Progenitor cell of endocrine pancreas (in vitro differentiated cells): ENCODE measurements around the gene HSD17B4. TPM values are rescaled to one million over a fixed set of nuclear protein-coding genes. Genes with fewer than 3 reads are reported as not detected.
"Not testable (repeated sequence)": the region's sequence is repeated elsewhere in the genome, so short reads cannot be mapped to it uniquely, and the experiment has no call there.

ENCODE experiments used
- DNase-seq: peaks from one replicate; pipeline ENCODE4 v3.0.0; 2021; ENCODE audit warnings: low spot score; ENCODE audit not compliant: unreplicated experiment
- H3K27ac Mint-ChIP-seq: 2 replicates; pipeline ENCODE4 v1.8.0; 2021; ENCODE audit warnings: mild to moderate bottlenecking, moderate library complexity, mixed read lengths
- H3K27me3 Mint-ChIP-seq: 2 replicates; pipeline ENCODE4 v1.8.0; 2021; ENCODE audit warnings: mixed read lengths
- H3K36me3 Mint-ChIP-seq: 2 replicates; pipeline ENCODE4 v1.8.0; 2022; ENCODE audit warnings: mixed read lengths; ENCODE audit not compliant: insufficient read depth
- H3K4me1 Mint-ChIP-seq: 2 replicates; pipeline ENCODE4 v1.8.0; 2021; ENCODE audit warnings: low read depth, mixed read lengths
- H3K4me3 Mint-ChIP-seq: 2 replicates; pipeline ENCODE4 v1.8.0; 2021; ENCODE audit warnings: low read depth, mild to moderate bottlenecking, moderate library complexity, mixed read lengths
- H3K9me3 Mint-ChIP-seq: 2 replicates; pipeline ENCODE4 v1.8.0; 2021; ENCODE audit warnings: low read depth, mixed read lengths
- CTCF ChIP-seq: fragments of 200-600 bp; sonication (generic); IDR thresholded peaks from one replicate; pipeline ENCODE4 v1.5.0; 2021; ENCODE audit warnings: antibody characterized with exemption, mild to moderate bottlenecking; ENCODE audit not compliant: unreplicated experiment
- total RNA-seq: library from RNA; stranded (reverse); gene quantifications from 2 replicates; pipeline ENCODE4 v1.2.1, GENCODE V29; 2021

Gene HSD17B4
- total RNA-seq, 1 donor from 2014 or later = 248 TPM

GRCh38 chr5:119470851-119471451 is 18.7 kb downstream of the HSD17B4 start:
- Mint-ChIP-seq H3K4me3 (no peak overlapping the region), H3K27me3 (no peaks in the 10 kb centered on the region), H3K4me1 (peaks cover 5% of the 10 kb centered on the region), H3K27ac (no peak overlapping the region), H3K9me3 (peaks cover 28% of the 10 kb centered on the region), H3K36me3 (peaks cover 52% of the 10 kb centered on the region)
- TF ChIP-seq CTCF = peak; percentile 86
- no peak for DNase-seq

GRCh38 chr5:119473241-119473640 is 20.9 kb downstream of the HSD17B4 start:
- Mint-ChIP-seq H3K9me3 (peaks cover 9% of the 10 kb centered on the region), H3K27me3 (no peaks in the 10 kb centered on the region), H3K27ac (no peak overlapping the region), H3K4me1 (peaks cover 8% of the 10 kb centered on the region), H3K4me3 (no peak overlapping the region), H3K36me3 (peaks cover 42% of the 10 kb centered on the region)
- no peak for DNase-seq
- TF ChIP-seq CTCF = no peak

- peaks cover 20% of the 10 kb centered on the region for H3K4me1 Mint-ChIP-seq
- H3K4me3 Mint-ChIP-seq = no peak overlapping the region
- DNase-seq = no peak
- no peaks in the 10 kb centered on the region for H3K9me3 Mint-ChIP-seq
- no peak for TF ChIP-seq CTCF
- no peaks in the 10 kb centered on the region for H3K27me3 Mint-ChIP-seq
- no peak overlapping the region for H3K27ac Mint-ChIP-seq
- peaks cover 45% of the 10 kb centered on the region for H3K36me3 Mint-ChIP-seq
Observed at GRCh38 chr5:119476341-119476740, 24.0 kb downstream of the HSD17B4 start.

- Mint-ChIP-seq H3K4me1 (peaks cover 39% of the 10 kb centered on the region), H3K36me3 (peaks cover 38% of the 10 kb centered on the region), H3K4me3 (no peak overlapping the region), H3K27ac (no peak overlapping the region), H3K27me3 (no peaks in the 10 kb centered on the region), H3K9me3 (no peaks in the 10 kb centered on the region)
- no peak for DNase-seq
- TF ChIP-seq CTCF = no peak
Observed at GRCh38 chr5:119478781-119479180, 26.5 kb downstream of the HSD17B4 start.

GRCh38 chr5:119480629-119481028 is 28.3 kb downstream of the HSD17B4 start:
- DNase-seq, H3K9me3 Mint-ChIP-seq, H3K4me3 Mint-ChIP-seq, H3K27ac Mint-ChIP-seq, H3K27me3 Mint-ChIP-seq: not testable (repeated sequence)
- Mint-ChIP-seq H3K4me1 (peaks cover 49% of the 10 kb centered on the region), H3K36me3 (peaks cover 35% of the 10 kb centered on the region)

GRCh38 chr5:119483155-119483554 is 30.9 kb downstream of the HSD17B4 start:
- Mint-ChIP-seq H3K4me3 (peak overlapping the region; percentile 27), H3K9me3 (no peaks in the 10 kb centered on the region), H3K4me1 (peaks cover 55% of the 10 kb centered on the region), H3K27ac (peak overlapping the region; percentile 86), H3K27me3 (no peaks in the 10 kb centered on the region), H3K36me3 (peaks cover 37% of the 10 kb centered on the region)
- TF ChIP-seq CTCF = no peak
- DNase-seq = no peak
